Measurements from ENCODE around the gene LCNL1.

DNA sequence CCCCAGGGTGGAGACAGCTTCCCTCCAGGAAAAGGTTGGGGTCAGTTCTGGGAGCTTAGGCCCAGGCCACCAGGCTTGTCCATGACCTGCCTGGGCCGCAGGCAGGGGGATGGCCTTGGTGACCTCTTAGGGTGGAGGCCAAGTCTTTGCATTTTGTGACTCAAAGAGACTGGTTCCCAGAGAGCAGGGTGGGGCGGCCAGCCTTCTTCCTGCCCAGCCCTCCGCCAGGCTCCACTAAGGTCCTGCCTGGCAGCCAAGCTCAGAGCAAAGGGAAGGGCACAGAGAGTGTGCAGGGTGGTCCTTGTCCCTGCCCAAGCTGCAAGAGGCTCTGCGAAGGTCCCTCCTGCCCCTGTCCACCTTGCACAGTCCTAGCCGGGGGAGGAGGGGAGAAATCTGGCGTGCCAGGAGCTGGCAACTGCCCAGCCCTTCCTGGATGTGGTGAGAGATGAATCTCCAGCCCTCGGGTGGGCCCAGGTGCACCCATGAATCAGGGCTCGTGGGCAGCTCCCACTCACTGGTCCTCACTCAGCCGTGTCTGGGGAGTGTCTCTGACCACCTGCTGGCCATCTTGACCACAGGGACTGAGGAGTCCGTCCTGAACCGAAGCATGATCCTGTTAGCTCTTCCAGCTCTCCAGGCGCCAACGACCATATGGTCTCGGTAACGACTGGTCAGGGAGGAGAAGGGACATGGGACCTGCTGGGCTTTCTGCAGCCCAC lies 7.8 kb upstream of the LCNL1 start:
- TF ChIP-seq KAT2B (IDR thresholded peaks at IDR 0.05; ENCODE audit: borderline replicate concordance, low read depth, low read length) (no peak), POLR2A (IDR thresholded peaks at IDR 0.05; ENCODE audit: insufficient read depth in 1 of 2, low read depth in 2 of 2, low read length in 2 of 2) (no peak), MXI1 (IDR thresholded peaks at IDR 0.05; ENCODE audit: borderline replicate concordance, low read depth, low read length) (no peak), IKZF1 (IDR thresholded peaks at IDR 0.05) (no peak), ZKSCAN5 (CRISPR knock-in tag; IDR thresholded peaks at IDR 0.05) (no peak), BCL6 (CRISPR knock-in tag; IDR thresholded peaks at IDR 0.05) (no peak), ASH2L (IDR thresholded peaks at IDR 0.05; ENCODE audit: insufficient read length, low read depth, low read length) (no peak), CCDC6 (CRISPR knock-in tag; IDR thresholded peaks at IDR 0.05) (no peak), MXD4 (CRISPR knock-in tag; IDR thresholded peaks at IDR 0.05) (no peak), NCOR1 (IDR thresholded peaks at IDR 0.05; ENCODE audit: borderline replicate concordance, low read length) (no peak), SCMH1 (CRISPR knock-in tag; IDR thresholded peaks at IDR 0.05; ENCODE audit: borderline replicate concordance) (no peak), ZNF556 (CRISPR knock-in tag; IDR thresholded peaks at IDR 0.05; ENCODE audit: borderline replicate concordance) (no peak), SMARCE1 (IDR thresholded peaks at IDR 0.05; ENCODE audit: borderline replicate concordance) (no peak)
- TF ChIP-seq, protein P1, sequence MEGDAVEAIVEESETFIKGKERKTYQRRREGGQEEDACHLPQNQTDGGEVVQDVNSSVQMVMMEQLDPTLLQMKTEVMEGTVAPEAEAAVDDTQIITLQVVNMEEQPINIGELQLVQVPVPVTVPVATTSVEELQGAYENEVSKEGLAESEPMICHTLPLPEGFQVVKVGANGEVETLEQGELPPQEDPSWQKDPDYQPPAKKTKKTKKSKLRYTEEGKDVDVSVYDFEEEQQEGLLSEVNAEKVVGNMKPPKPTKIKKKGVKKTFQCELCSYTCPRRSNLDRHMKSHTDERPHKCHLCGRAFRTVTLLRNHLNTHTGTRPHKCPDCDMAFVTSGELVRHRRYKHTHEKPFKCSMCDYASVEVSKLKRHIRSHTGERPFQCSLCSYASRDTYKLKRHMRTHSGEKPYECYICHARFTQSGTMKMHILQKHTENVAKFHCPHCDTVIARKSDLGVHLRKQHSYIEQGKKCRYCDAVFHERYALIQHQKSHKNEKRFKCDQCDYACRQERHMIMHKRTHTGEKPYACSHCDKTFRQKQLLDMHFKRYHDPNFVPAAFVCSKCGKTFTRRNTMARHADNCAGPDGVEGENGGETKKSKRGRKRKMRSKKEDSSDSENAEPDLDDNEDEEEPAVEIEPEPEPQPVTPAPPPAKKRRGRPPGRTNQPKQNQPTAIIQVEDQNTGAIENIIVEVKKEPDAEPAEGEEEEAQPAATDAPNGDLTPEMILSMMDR (CRISPR knock-in tag; IDR thresholded peaks at IDR 0.05), result no peak
